Fibroblast of skin of abdomen (primary cell): ENCODE data around the gene ADAM10.

ENCODE experiments used
- DNase-seq: peaks from one replicate; pipeline ENCODE4 v3.0.0-alpha.2; 2013

ADAM10 gene

DNA sequence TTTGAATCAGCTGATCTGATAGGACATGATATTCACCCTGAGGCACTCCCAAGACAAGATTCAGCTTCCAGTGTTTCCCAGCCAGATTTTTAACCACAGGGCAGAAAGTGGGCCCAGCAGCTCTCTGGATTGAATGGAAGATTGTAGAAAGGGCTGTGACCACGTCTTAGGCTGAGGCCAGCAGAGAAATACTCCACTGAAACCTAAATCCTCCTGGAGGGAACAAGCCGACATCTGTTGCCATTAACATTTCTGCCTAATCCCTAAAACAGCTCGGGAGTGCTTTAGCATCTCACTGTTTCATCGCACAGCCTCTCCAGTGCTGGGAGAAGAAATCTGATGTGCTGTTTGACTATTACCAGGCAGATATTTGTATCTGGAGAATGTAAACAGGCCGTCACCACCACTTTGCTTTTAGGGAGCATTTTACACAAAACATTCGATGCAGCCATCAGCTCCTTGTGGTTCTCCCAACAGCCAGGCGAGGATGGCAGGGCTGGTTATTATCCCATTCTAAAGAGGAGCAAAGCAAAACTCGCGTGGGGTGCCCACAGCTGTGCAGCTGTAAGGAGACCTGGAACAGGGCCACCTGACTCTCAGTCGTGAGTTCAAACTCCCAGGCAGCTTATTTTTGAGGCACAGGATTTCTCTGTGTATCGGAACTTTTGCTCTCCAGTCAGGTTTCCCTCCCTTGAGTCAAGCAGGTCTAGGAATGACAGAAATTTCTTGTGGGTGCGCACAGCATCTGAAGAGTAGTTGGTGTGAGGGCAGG, 200.3 kb downstream of the ADAM10 start:
- peak; percentile 49 for DNase-seq

DNA sequence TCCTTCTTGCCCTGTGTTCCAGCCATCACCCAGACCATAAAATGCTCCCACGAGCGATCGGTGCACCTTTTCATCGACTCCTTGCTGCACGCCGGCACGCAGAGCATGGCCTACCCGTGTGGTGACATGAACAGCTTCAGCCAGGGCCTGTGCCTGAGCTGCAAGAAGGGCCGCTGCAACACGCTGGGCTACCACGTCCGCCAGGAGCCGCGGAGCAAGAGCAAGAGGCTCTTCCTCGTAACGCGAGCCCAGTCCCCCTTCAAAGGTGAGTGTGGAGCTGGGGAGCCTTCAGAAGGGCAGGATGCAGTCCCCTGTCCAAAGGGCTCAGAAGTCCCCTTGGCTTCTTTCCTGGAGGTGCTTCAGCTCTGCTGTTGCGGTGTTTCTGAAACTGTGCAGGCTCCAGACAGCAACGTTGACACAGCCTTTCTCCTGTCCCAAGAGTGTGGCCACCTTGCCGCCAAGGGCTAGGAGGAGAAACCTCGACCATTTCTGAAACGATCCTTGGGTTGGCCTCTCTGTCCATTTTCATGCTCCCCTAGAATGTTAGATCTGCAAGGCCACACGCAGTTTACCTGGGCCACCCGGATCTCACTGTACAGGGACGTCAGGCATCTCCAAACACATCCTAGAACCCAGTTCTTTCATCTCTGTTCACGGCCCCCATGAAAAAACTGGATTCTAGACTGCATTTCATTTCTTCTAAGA, 201.0 kb downstream of the ADAM10 start:
- no peak for DNase-seq

DNA sequence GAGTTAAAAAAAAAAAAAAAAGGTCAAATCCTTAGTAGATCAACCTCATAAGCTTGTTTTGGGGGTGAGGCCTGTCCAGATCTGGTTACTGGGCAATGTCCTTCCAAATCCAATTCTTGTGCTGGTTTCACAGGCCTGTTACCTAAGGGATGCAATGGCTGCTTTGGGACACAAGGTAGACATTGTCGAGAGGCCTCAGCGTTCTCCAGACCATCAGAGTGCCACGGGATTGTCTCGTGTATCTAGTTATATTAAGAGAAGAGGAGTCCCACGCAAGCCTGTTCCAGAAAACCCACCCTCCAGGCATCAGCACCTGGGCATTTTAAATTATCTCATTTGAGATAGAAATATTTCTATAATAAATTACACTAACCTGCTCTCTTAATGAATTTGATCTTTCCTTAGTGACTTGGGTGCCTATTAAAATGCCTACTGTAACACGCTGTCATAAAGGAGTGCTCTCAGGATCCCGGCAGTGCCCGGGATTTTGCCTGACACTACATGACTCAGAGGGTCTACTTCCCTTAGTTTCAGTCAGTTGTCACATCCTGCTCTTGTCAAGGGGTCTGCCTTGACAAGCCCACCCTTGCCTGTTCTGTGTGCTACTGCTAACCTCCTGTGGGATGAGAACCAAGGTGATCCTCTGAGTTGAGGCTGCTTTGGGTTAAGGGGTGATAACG, 201.7 kb downstream of the ADAM10 start:
- no peak for DNase-seq

DNA sequence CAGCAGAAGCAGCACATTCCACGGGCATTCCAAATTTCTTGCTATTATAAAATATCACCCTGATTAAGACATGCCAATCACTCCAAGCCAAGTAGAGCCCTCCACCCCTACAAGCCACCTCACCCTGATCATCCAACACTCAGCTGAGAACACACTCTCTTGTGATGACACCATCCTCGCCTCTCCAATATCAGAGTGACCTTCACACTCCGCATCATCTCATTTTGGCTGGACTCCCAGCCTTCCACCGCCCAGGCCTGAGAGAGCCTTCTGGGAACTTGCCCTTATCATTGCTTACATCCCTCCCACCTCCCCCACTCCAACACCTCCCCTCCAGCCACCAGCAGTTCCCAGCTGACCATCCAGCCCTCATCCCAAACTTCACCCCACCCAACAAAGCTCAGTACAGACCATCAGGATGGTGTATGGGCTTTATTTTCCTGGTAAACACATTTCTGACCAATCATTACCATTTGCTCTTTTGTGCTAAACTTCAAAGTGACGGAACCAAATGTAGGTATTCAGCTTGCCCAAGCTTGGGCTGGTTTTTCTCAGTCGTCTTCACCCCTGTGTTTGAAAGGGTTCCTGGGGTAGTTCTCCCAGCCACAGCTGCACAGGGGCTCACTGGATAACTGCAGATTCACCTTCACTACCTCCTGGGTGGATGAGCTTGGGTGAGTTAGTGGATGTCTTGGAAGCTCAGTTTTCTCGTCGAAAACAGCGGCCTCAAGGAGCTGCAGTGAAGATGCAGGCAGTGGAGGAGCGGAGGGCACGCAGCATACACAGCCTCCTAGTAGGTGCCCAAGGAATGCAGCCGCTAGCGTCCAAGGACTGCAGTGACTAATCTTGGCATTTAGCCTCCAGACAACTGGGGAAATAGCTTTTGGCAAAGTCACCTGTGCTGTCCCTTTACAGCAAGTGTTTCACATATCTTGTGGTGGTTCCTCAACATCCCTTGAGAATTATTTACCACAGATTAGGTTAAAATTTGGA, 202.6 kb downstream of the ADAM10 start:
- DNase-seq = peak; percentile 92

DNA sequence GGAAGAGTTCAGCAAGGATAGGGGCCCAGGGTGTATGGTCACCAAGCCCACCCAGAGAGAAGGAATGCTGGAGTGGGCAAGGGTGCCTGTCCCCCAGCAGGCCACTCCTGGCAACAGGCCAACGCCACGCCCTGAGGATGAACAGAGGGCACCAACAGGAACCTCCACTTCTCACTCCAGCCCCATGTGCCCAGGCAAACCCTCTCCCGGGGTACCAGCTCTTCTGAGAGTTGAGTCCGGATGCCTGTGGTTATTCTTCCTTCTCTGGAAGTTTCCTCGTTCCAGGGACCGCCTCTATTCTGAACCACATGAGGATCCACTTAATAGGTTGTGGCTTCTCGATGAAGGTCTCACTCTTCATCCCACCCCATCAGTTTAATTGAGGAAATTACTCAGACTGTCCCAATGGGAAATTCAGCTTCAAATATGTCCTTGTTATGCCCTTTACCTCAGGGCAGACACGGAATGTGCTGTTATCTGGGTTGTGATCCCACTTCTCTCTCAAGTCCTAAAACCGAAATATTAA, 203.4 kb downstream of the ADAM10 start:
- DNase-seq = peak; percentile 39

DNA sequence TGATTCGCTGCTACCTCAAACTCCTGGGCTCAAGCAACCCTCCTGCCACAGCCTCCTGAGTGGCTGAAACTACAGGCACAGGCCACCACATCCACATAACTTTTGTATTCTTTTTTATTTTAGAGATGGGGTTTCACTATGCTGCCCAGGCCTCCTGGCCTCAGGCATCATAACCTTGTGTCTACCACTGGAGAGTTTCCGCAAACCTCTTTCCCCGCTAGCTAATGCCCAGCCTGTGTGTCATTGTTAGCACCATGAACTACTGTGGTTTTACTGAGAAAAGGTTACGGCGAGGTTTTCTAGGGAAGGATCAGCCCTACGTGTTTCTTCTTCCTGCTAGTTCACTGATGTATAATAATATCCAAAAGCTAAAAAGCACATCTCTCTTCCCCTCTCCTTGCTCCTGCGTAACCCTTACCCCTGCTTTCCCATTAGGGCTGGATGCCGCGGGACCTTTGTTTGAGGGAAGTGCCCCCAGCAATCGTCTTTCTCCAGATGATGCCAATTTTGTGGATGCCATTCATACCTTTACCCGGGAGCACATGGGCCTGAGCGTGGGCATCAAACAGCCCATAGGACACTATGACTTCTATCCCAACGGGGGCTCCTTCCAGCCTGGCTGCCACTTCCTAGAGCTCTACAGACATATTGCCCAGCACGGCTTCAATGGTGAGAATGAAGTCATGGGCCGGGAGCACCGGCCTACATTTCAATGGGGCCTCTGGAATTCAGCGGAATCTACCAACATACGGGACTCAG, 204.0 kb downstream of the ADAM10 start:
- no peak for DNase-seq

DNA sequence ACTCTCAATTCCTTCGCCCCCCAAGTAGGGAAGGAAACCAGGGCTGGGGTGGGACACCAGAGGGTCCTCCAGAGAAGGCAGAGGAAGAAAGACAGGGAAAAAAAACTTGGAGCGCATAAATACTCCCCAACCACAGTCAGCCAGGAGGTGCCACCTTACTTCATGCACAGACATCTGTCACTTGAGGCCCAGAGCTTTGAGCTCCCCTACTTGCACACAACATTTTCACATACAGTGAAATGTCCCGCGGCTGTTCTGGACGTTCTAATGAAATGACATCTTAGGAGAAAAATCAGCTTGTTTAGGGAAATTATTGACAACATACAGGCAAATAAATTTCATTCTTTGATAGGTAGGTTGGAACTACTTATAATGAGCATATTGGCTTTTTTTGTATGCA, 204.8 kb downstream of the ADAM10 start:
- no peak for DNase-seq

DNA sequence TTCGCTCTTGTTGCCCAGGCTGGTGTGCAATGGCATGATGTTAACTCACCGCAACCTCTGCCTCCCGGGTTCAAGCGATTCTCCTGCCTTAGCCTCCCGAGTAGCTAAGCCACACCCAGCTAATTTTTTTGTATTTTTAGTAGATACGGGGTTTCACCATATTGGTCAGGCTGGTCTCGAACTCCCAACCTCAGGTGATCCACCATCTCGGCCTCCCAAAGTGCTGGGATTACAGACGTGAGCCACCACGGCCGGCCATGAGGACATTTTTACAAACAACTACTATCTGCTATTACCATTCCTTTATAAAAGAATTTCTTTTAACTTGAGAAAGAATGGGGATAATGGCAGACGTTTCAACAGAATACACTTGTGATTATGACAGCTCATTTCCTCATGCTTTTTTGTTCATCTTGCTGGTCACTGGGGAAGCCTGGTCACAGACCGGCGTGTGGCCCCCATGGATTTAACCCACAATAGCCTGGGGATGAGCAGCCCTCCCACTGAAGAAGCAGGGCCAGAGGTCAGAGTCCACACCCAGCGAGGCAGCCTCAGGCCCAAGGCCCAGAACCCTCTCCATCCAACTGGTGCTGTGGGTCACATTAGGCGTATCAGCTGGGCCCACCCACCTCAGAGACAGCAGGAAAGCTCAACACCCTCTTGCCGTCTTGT, 205.7 kb downstream of the ADAM10 start:
- no peak for DNase-seq

DNA sequence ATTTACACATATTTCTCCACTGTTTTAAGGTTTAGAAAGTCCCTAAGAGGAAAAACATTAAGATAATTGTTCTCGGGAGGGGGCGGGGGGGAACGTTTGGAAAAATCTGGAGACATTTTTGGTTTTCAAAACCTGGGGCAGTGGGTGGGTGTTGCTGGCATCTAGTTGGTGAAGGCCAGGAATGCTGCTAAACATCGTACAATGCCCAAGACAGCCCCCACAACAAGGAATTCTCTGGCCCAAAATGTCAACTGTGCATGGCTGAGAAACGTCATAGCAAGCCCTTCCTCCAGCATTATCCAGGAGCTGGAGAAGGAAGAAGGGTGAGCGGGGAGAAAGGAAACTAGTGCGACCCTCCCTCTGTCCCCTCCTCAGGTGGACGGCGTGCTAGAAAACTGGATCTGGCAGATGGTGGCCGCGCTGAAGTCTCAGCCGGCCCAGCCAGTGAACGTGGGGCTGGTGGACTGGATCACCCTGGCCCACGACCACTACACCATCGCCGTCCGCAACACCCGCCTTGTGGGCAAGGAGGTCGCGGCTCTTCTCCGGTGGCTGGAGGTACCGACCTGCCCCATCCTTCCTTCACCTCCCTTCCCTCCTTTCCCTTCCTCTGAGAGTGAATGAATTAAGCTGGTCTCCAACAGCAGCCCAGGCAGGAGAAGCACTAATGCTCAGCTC, 208.0 kb downstream of the ADAM10 start:
- no peak for DNase-seq

DNA sequence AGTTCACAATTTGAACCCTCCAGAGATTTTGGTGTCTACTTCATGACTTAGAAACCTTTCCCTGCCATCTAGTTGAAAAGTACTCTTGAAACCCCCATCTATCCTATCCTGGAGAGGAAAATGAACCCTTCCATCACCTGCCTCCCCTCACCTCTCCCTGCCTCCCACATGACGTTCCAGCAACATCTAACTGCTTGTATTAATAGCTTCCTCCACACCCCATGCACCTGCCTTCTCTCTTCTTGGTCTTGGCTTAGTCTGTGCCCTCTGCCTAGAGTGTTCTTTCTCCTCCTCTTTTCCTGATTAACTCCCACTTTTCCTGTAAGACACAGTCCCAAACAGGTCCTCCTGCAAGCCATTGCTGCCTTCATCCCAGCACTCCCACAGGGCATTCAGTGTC, 210.0 kb downstream of the ADAM10 start:
- no peak for DNase-seq

DNA sequence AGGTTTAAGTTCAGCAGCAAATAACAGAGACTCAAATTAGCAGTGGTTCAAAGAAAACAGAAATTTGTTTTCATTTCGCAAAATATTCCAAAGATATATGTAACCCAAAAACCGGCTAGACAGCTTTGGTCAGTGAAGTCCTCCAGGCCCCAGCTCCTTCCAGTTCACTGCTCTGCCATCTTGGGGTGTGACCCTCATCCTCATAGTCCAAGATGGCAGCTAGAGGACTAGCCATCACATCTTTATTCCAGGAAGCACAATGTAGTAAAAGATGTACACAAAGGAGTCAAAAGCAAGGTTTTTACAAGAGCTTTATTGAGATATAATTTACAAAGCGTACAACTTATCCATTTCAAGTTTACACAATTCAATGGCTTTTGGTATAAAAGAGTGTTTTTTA, 210.6 kb downstream of the ADAM10 start:
- DNase-seq = no peak
